Measurements from ENCODE around the gene DLGAP4.

DNA sequence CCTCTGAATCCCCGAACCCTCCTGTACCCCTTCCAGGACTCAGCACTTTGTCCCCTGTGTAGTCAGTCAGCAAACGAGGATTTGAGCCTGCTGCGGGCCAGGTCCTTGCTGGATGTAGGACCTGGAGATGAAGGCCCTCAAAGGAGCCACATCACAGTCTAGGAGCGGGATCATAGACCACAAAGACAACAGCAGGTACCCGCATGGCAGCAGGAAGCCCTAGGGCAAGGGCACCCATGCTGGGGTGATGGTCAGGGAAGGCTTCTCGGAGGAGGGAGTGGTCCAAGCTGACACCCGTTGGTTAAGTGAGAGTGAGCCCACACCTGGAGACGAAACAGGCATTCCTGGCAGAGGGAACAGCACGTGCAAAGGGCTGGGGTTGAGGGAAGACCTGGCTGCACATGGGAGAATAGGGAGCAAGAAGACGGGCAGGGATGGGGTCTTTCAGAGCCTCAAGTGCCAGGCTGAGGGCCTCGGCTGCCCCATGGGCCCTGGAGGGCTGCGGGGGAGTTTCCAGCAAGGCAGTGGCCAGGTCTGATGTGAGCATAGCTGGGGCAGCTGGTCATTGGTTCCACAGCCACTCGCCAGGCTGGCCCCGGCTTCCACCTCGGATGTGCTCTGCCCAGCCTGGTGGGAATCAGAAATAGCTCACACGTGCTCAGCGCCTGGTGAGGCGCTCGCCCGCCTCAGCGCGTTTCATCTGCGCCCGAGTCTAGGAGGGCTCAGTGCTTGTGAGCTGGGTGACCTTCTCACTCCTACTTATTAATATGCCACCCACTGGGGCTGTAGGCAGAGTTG is 15.0 kb downstream of the DLGAP4 start:
- no peak for TF ChIP-seq CTCF (IDR thresholded peaks at IDR 0.05; ENCODE audit: insufficient read depth, low read length, poor library complexity, severe bottlenecking)
- TF ChIP-seq EZH2phosphoT487 (conservative IDR thresholded peaks at IDR 0.05; ENCODE audit: low read length): no peak
